ENCODE results near the gene NBEA. TPM values are rescaled to one million over a fixed set of nuclear protein-coding genes. Genes with fewer than 3 reads are reported as not detected.

Gene NBEA
- total RNA-seq, 8 experiments from 2014 or later, result 2.8 to 45.7 (median 31.8) TPM

DNA sequence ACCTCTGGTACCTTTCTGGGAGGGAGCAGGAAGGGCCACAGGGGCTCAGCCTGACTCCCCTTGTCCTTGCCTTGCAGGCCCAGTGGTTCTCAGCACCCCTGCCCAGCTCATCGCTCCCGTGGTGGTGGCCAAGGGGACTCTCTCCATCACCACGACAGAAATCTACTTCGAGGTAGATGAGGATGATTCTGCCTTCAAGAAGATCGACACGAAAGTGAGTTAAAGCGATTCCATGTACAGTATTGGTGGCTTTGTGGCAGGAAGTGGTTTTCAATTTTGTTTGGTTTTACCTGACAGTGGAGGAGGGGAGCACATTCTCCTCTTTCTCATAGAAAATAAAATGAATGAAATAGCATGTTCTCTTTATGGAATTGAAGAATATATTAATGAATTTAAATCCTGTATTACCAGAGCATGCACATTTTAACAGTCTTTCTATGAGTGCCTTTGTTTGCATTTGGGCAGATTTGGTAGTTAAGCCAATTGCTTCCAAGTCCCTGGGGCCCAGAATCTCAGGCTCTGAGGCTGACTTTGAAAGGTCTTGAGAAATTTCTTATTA, 530.3 kb downstream of the NBEA start:
- WGBS, 10 experiments, result 20 to 100% (median 46%) methylated on average over 1 to 7 of the region's 7 CpGs
- ATAC-seq (replicated peaks in 6 of 8), result no peak
- Histone ChIP-seq H3K4me1 (replicated peaks in 1 of 2) (peaks cover 0 to 9% of the 10 kb centered on the region in 2 donors), H3K27ac (no peak overlapping the region), H3K4me3 (no peak overlapping the region)
- in situ Hi-C loops (cut with MboI; ENCODE audit: low pct_unique_long_range_greater_than_20kb in 2 of 9, low sequenced_read_pairs in 9 of 9, unreplicated experiment in 9 of 9), result loop anchor here in 1 of 9 experiments (25.0 kb wide), 1 partner anchor 240 kb away; no protein-coding TSS in a partner anchor

DNA sequence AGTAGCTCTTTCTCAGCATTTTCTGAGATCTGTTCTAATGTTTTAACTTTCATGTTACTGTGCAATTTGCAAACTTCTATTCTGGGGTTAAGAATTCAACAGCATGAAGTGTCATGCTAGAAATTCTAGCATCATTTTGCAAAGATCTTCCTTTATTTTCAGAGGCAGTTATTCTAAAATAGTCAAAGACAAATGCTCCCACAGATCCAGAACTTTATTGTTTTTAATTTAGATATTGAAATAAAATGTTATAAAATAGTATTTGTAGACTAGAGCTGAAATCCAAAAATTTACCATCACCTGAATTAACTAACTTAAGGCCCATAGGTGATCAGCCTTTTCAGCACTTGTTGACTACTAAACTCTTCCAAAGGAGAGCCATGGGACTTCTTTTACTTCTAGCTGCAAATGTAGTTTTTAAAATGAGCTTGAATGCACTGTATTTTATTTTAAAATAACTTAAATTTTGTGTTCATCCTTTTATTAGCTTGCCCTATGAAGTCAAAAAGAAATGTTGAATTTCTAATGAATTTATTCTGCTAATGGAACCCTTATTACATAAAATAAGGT, 531.2 kb downstream of the NBEA start:
- H3K4me1 ChIP-seq (replicated peaks in 1 of 2), result peaks cover 0 to 9% of the 10 kb centered on the region in 2 donors
- H3K27ac ChIP-seq, result no peak overlapping the region
- ATAC-seq (replicated peaks in 6 of 8), result no peak
- no peak overlapping the region for H3K4me3 ChIP-seq
- in situ Hi-C loops (cut with MboI; ENCODE audit: low pct_unique_long_range_greater_than_20kb in 2 of 9, low sequenced_read_pairs in 9 of 9, unreplicated experiment in 9 of 9), result loop anchor here in 1 of 9 experiments (25.0 kb wide), 1 partner anchor 239 kb away; no protein-coding TSS in a partner anchor

DNA sequence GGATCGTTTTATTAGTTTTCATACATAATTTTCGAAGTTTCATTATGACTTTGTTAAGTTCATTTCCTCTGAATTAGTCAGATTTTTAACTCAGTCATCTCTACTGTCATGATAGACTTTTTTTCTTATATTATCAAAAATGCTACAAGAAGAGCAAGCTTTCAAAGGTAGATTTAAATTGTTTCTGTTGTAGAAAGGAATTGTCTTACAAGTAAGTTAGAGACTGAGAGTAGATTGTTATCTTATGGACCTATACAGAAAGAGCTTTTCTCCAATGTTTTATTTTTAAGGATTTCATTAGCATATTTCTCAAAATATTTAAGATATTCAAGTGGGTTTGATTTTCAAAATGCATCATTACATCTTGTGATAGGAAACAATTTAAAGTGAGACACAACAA, 531.7 kb downstream of the NBEA start:
- WGBS, 10 experiments, result 0 to 79% (median 52%) methylated on average over 1 to 2 of the region's 2 CpGs
- in situ Hi-C loops (cut with MboI; ENCODE audit: low pct_unique_long_range_greater_than_20kb in 2 of 9, low sequenced_read_pairs in 9 of 9, unreplicated experiment in 9 of 9), result loop anchor here in 1 of 9 experiments (25.0 kb wide), 1 partner anchor 238 kb away; no protein-coding TSS in a partner anchor
- peaks cover under 1 to 9% of the 10 kb centered on the region in 2 donors for H3K4me1 ChIP-seq (replicated peaks in 1 of 2)
- no peak overlapping the region for H3K4me3 ChIP-seq
- H3K27ac ChIP-seq, result no peak overlapping the region
- ATAC-seq (replicated peaks in 6 of 8), result no peak

DNA sequence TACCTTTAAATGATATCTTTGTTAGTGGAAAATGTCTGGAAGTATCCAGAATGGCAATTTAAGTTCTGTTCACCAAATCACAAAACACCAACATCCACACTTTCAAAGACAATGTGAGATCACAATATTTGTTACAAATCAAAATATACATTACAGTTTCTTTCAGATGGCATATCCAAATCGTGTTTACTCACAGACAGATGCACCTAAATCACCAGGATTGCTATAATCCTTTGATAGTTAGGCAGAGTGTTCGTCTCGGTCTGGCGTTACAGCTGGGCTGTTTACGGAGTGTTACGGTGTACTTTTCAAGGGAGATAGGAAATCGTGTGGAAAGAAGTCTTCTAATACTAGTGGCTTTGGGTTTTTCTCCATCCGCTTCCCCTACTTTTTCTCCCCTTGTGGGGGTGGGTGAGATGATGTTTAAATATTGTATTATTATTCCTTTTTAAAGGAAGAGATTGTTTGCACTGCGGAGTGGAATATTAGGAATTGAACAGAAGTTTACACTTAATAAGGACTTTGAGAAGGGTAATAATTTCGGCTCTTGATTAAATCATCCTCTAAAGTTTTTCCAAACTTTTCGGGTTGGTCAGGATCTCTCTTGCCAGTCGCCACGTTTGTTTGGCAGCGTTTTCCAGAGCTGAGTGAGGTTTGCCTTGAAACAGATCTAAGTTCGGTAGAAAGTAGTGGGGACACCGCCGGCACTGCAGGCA, 532.6 kb downstream of the NBEA start:
- Histone ChIP-seq H3K27ac (no peak overlapping the region), H3K4me1 (replicated peaks in 1 of 2) (peaks cover 6 to 9% of the 10 kb centered on the region in 2 donors), H3K4me3 (no peak overlapping the region)
- WGBS, 10 experiments, result 4 to 64% (median 23%) methylated on average over 4 to 17 of the region's 17 CpGs; no CpG with 5 or more reads in 1 of the 10 experiments
- in situ Hi-C loops (cut with MboI; ENCODE audit: low pct_unique_long_range_greater_than_20kb in 2 of 9, low sequenced_read_pairs in 9 of 9, unreplicated experiment in 9 of 9), result loop anchor here in 1 of 9 experiments (25.0 kb wide), 2 partner anchors 238 to 262 kb away; no protein-coding TSS in a partner anchor
- ATAC-seq (replicated peaks in 6 of 8), result no peak

- WGBS, 10 experiments, result 0 to 90% (median 17%) methylated on average over 4 to 23 of the region's 47 CpGs; no CpG with 5 or more reads in 4 of the 10 experiments
- no peak overlapping the region for H3K27ac ChIP-seq
- H3K4me3 ChIP-seq, result peak overlapping the region in 2 of 5 donors; percentile 5 to 17
- in situ Hi-C loops (cut with MboI; ENCODE audit: low pct_unique_long_range_greater_than_20kb in 2 of 9, low sequenced_read_pairs in 9 of 9, unreplicated experiment in 9 of 9), result loop anchor here in 1 of 9 experiments (25.0 kb wide), 1 partner anchor 263 kb away; no protein-coding TSS in a partner anchor
- peaks cover 5 to 6% of the 10 kb centered on the region in 2 donors for H3K4me1 ChIP-seq (replicated peaks in 1 of 2)
- peak in 5 of 8 experiments; percentile 17 to 40 (median 20) for ATAC-seq (replicated peaks in 6 of 8)
Observed at GRCh38 chr13:35475212-35475959, 533.3 kb downstream of the NBEA start.

- peaks cover 5 to 6% of the 10 kb centered on the region in 2 donors for H3K4me1 ChIP-seq (replicated peaks in 1 of 2)
- no peak within 1 kb of the TSS for H3K27ac ChIP-seq
- WGBS, 10 experiments, result 0 to 84% (median 14%) methylated on average over 1 to 26 of the region's 35 CpGs; no CpG with 5 or more reads in 1 of the 10 experiments
- peak within 1 kb of the TSS in 2 of 5 donors; percentile 5 to 17 for H3K4me3 ChIP-seq
- peak in 7 of 8 experiments; percentile 13 to 69 (median 50) for ATAC-seq (replicated peaks in 6 of 8)
- in situ Hi-C loops (cut with MboI; ENCODE audit: low pct_unique_long_range_greater_than_20kb in 2 of 9, low sequenced_read_pairs in 9 of 9, unreplicated experiment in 9 of 9), result loop anchor here in 1 of 9 experiments (25.0 kb wide), 1 partner anchor 264 kb away; no protein-coding TSS in a partner anchor
Observed at GRCh38 chr13:35475960-35476943, 534.2 kb downstream of the NBEA start, which contains the start of gene MAB21L1. Gene MAB21L1, minus strand, starts transcription at chr13:35476689. Its CDS starts 551 bp downstream, at chr13:35476138.

DNA sequence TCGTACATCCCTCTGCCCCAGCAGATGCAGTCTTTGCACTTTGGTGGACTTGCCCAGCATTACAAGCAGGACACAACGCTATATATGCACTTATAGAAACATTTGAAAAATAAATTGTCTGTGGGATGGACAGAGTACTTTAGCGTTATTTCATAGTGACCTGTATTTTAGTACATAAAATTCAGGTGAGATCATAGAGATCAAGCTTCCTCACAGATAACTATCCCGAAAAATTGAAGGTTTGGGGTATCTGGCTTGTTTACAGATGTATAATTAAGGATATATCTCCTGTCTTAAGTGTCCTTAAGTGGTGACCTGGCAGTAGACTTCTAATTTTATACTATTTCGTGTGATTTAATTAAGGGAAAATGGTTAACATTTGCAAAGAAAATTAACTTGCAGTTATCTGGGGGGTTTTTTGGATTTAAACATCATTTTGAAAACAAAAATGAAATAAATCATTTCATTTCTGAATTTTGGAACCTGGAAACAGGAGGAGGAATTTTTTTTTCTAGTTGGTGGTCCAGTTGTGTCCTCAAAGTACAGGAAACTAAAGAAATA, 535.4 kb downstream of the NBEA start:
- no peak overlapping the region for H3K4me3 ChIP-seq
- in situ Hi-C loops (cut with MboI; ENCODE audit: low pct_unique_long_range_greater_than_20kb in 2 of 9, low sequenced_read_pairs in 9 of 9, unreplicated experiment in 9 of 9), result loop anchor here in 1 of 9 experiments (25.0 kb wide), 1 partner anchor 265 kb away; no protein-coding TSS in a partner anchor
- no peak overlapping the region for H3K27ac ChIP-seq
- WGBS, 10 experiments, result 16 to 78% (median 53%) methylated on average over 3 to 5 of the region's 5 CpGs
- no peak for ATAC-seq (replicated peaks in 6 of 8)
- H3K4me1 ChIP-seq (replicated peaks in 1 of 2), result peaks cover 5 to 6% of the 10 kb centered on the region in 2 donors

GRCh38 chr13:35478271-35479037, 536.4 kb downstream of the NBEA start:
- WGBS, 10 experiments, result 15 to 100% (median 22%) methylated on average over 1 to 16 of the region's 51 CpGs; no CpG with 5 or more reads in 3 of the 10 experiments
- H3K4me3 ChIP-seq, result no peak overlapping the region
- in situ Hi-C loops (cut with MboI; ENCODE audit: low pct_unique_long_range_greater_than_20kb in 2 of 9, low sequenced_read_pairs in 9 of 9, unreplicated experiment in 9 of 9), result loop anchor here in 1 of 9 experiments (25.0 kb wide), 1 partner anchor 266 kb away; no protein-coding TSS in a partner anchor
- peak in 4 of 8 experiments; percentile 30 to 47 (median 36) for ATAC-seq (replicated peaks in 6 of 8)
- H3K27ac ChIP-seq, result no peak overlapping the region
- H3K4me1 ChIP-seq (replicated peaks in 1 of 2), result peaks cover 5 to 6% of the 10 kb centered on the region in 2 donors

DNA sequence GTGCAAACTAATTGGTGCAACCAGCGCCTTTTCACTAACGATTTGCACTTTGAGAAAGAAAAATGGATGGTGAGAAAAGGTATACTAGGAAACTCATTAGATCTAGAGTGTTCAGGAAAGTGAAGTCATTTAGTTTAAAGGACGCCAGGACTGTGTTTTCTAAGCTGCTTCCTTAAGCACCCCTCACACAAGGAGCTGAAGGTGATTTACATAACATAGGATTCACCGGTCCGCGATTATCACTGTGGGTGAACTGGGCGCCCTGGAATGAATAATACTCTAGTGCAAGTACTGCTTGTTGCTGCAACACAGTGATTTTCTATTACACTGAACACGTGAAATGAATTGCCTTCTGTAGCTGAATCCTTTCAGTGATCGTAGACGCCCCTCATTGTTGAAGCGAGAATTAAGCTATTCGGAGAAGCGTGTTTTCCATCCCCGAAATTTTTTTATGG, 537.0 kb downstream of the NBEA start:
- 14 to 95% (median 32%) methylated on average over 4 to 14 of the region's 14 CpGs; no CpG with 5 or more reads in 1 of the 10 experiments for WGBS, 10 experiments
- no peak overlapping the region for H3K4me3 ChIP-seq
- peak in 2 of 8 experiments; percentile 24 to 37 for ATAC-seq (replicated peaks in 6 of 8)
- no peak overlapping the region for H3K27ac ChIP-seq
- peaks cover 5 to 6% of the 10 kb centered on the region in 2 donors for H3K4me1 ChIP-seq (replicated peaks in 1 of 2)
- in situ Hi-C loops (cut with MboI; ENCODE audit: low pct_unique_long_range_greater_than_20kb in 2 of 9, low sequenced_read_pairs in 9 of 9, unreplicated experiment in 9 of 9), result loop anchor here in 1 of 9 experiments (25.0 kb wide), 1 partner anchor 267 kb away; no protein-coding TSS in a partner anchor

DNA sequence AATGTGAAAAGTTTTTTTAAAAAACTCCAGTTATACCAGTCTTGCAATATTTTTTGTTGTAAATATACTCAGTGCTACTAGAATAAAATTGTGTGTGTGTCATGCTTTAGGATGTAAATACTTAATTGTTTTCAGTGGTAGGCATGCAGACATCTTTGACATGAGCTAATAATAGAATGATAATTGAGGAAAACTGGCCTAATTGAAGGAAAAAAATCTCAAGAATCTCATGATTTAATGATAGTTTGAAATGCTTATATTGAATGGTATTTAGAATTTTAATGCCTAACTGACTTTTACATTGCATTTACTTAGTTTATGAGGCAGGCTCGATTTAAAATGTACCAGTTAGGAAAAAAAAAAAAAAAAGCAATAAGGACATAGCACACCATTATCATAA, 537.6 kb downstream of the NBEA start:
- peaks cover 5 to 6% of the 10 kb centered on the region in 2 donors for H3K4me1 ChIP-seq (replicated peaks in 1 of 2)
- no peak overlapping the region for H3K27ac ChIP-seq
- in situ Hi-C loops (cut with MboI; ENCODE audit: low pct_unique_long_range_greater_than_20kb in 2 of 9, low sequenced_read_pairs in 9 of 9, unreplicated experiment in 9 of 9), result loop anchor here in 1 of 9 experiments (25.0 kb wide), 1 partner anchor 267 kb away; no protein-coding TSS in a partner anchor
- 8 to 75% (median 29%) methylated on average over 1 of the region's 1 CpG; no CpG with 5 or more reads in 1 of the 10 experiments for WGBS, 10 experiments
- no peak for ATAC-seq (replicated peaks in 6 of 8)
- H3K4me3 ChIP-seq, result no peak overlapping the region

All from motor neuron (in vitro differentiated cells).